WERI-Rb-1 (cell line): Measurements from ENCODE around the gene TMC8.
"Not testable (repeated sequence)": the region's sequence is repeated elsewhere in the genome, so short reads cannot be mapped to it uniquely, and the experiment has no call there.

Experiments used
- DNase-seq: peaks from one replicate; pipeline ENCODE4 v3.0.0-alpha.2; 2020
- H3K27ac ChIP-seq: fragments of 250-450 bp; sonication (Bioruptor Pico); 2 replicates; pipeline ENCODE4 v1.5.1; 2020; ENCODE audit warnings: mild to moderate bottlenecking, moderate library complexity
- H3K27me3 ChIP-seq: fragments of 250-450 bp; sonication (Bioruptor Pico); 2 replicates; pipeline ENCODE4 v1.5.1; 2021; ENCODE audit warnings: mild to moderate bottlenecking, low read depth, moderate library complexity; ENCODE audit not compliant: insufficient read depth, severe bottlenecking
- H3K36me3 ChIP-seq: fragments of 250-450 bp; sonication (Bioruptor Pico); 2 replicates; pipeline ENCODE4 v1.5.1; 2020; ENCODE audit warnings: mild to moderate bottlenecking, moderate library complexity
- H3K4me3 ChIP-seq: 2 replicates; pipeline ENCODE4 v1.5.1; 2011; ENCODE audit warnings: low read depth, mild to moderate bottlenecking, control low read depth, low read length
- H3K9me3 ChIP-seq: fragments of 250-450 bp; sonication (Bioruptor Pico); 2 replicates; pipeline ENCODE4 v1.5.1; 2021; ENCODE audit warnings: mild to moderate bottlenecking, moderate library complexity; ENCODE audit not compliant: severe bottlenecking
- TF ChIP-seq, protein P1 (sequence below): IDR thresholded peaks from 2 replicates; pipeline ENCODE4 v1.5.1; 2011; ENCODE audit warnings: low read depth, mild to moderate bottlenecking, control low read depth, inconsistent platforms, low read length

The TMC8 gene

GRCh38 chr17:78168242-78168902 is 37.8 kb downstream of the TMC8 start, which contains the start of gene SYNGR2:
Gene SYNGR2 (plus strand): TSS chr17:78168581. CDS start chr17:78168617, 36 bp downstream.
- DNase-seq = peak; percentile 93
- H3K27me3 ChIP-seq = no peaks in the 10 kb centered on the region
- peak within 1 kb of the TSS; percentile 68 for H3K27ac ChIP-seq
- peak within 1 kb of the TSS; percentile 82 for H3K4me3 ChIP-seq
- TF ChIP-seq, protein P1, sequence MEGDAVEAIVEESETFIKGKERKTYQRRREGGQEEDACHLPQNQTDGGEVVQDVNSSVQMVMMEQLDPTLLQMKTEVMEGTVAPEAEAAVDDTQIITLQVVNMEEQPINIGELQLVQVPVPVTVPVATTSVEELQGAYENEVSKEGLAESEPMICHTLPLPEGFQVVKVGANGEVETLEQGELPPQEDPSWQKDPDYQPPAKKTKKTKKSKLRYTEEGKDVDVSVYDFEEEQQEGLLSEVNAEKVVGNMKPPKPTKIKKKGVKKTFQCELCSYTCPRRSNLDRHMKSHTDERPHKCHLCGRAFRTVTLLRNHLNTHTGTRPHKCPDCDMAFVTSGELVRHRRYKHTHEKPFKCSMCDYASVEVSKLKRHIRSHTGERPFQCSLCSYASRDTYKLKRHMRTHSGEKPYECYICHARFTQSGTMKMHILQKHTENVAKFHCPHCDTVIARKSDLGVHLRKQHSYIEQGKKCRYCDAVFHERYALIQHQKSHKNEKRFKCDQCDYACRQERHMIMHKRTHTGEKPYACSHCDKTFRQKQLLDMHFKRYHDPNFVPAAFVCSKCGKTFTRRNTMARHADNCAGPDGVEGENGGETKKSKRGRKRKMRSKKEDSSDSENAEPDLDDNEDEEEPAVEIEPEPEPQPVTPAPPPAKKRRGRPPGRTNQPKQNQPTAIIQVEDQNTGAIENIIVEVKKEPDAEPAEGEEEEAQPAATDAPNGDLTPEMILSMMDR = no peak
- H3K36me3 ChIP-seq = peaks cover 29% of the 10 kb centered on the region
- H3K9me3 ChIP-seq = no peaks in the 10 kb centered on the region

GRCh38 chr17:78168903-78169793 is 38.6 kb downstream of the TMC8 start:
- TF ChIP-seq, protein P1 = no peak
- peak; percentile 81 for DNase-seq
- no peaks in the 10 kb centered on the region for H3K27me3 ChIP-seq
- H3K36me3 ChIP-seq = peaks cover 37% of the 10 kb centered on the region
- no peaks in the 10 kb centered on the region for H3K9me3 ChIP-seq
- peak overlapping the region; percentile 68; the same call in 1 of the 2 replicates for H3K27ac ChIP-seq
- H3K4me3 ChIP-seq = peak overlapping the region; percentile 82

DNA sequence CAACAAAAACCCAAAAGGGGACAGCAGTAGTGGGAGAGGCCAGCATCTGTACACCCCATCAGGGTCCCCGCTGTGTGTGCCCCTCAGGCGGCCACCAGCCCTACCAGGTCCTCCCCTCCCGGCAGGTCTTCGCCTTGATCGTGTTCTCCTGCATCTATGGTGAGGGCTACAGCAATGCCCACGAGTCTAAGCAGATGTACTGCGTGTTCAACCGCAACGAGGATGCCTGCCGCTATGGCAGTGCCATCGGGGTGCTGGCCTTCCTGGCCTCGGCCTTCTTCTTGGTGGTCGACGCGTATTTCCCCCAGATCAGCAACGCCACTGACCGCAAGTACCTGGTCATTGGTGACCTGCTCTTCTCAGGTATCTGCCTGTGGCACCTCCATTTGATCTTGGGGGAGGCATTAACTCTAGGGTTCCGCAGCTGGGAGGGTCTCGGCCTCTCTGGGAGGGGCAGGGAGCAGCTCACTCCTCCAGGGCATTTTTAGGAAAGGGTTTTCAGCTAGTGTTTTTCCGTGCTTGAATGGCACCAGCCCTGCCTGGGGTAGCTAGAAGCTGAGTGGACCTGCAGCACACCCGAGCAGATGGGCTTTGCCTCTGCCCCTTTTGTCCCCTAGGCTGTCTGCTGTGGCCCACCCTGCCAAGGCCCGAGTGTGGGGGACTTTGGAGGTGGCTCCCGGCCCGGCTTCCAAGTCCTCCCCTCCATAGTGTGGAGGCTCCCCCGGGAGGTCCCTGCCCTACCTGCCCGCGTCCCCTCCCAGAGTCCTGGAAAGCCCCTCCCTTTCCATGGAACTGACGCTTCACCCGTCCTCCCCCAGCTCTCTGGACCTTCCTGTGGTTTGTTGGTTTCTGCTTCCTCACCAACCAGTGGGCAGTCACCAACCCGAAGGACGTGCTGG is 40.4 kb downstream of the TMC8 start:
- H3K4me3 ChIP-seq = no peak overlapping the region
- H3K36me3 ChIP-seq = peaks cover 55% of the 10 kb centered on the region
- TF ChIP-seq, protein P1 = no peak
- H3K27me3 ChIP-seq = no peaks in the 10 kb centered on the region
- DNase-seq = no peak
- H3K27ac ChIP-seq = no peak overlapping the region
- H3K9me3 ChIP-seq = no peaks in the 10 kb centered on the region

- peaks cover 61% of the 10 kb centered on the region for H3K36me3 ChIP-seq
- DNase-seq, H3K27me3 ChIP-seq, H3K9me3 ChIP-seq, H3K4me3 ChIP-seq, H3K27ac ChIP-seq: not testable (repeated sequence)
Measured at GRCh38 chr17:78171591-78172248, 41.1 kb downstream of the TMC8 start.

DNA sequence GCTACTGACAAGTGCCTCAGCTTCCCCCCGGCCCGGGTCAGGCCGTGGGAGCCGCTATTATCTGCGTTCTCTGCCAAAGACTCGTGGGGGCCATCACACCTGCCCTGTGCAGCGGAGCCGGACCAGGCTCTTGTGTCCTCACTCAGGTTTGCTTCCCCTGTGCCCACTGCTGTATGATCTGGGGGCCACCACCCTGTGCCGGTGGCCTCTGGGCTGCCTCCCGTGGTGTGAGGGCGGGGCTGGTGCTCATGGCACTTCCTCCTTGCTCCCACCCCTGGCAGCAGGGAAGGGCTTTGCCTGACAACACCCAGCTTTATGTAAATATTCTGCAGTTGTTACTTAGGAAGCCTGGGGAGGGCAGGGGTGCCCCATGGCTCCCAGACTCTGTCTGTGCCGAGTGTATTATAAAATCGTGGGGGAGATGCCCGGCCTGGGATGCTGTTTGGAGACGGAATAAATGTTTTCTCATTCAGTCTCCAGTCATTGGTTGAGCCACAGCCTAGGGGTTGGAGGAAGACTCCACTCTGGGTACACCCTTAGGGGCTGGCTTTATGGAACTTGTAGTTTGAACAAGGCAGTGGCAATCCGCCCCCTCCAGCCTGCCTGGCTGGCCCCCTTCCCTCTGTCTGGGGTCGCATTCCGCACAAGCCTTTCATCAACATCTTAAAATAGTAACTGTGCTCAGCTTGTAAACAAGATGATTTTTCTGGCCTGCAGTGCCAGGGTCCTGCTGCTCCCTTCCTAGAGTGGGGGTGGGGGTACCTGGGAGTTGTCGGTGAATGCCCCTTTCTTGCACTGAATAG is 41.9 kb downstream of the TMC8 start:
- H3K27ac ChIP-seq = no peak overlapping the region
- TF ChIP-seq, protein P1 = no peak
- no peaks in the 10 kb centered on the region for H3K9me3 ChIP-seq
- H3K36me3 ChIP-seq = peaks cover 68% of the 10 kb centered on the region
- no peak for DNase-seq
- no peak overlapping the region for H3K4me3 ChIP-seq
- no peaks in the 10 kb centered on the region for H3K27me3 ChIP-seq
